ENCODE measurements around the gene NEGR1.

Gene NEGR1

GRCh38 chr1:71618191-71618590, 664.1 kb downstream of the NEGR1 start:
- DNase-seq = no peak

- no peak for DNase-seq
Measured at GRCh38 chr1:71610476-71610875, 671.9 kb downstream of the NEGR1 start.

GRCh38 chr1:71603044-71603776, 679.1 kb downstream of the NEGR1 start:
- DNase-seq = no peak

- DNase-seq = no peak
Measured at GRCh38 chr1:71600023-71600422, 682.3 kb downstream of the NEGR1 start.

GRCh38 chr1:71599306-71599705, 683.0 kb downstream of the NEGR1 start:
- no peak for DNase-seq

- DNase-seq = no peak
Measured at GRCh38 chr1:71593523-71593922, 688.8 kb downstream of the NEGR1 start.

GRCh38 chr1:71592646-71593274, 689.6 kb downstream of the NEGR1 start:
- no peak for DNase-seq

- no peak for DNase-seq
Measured at GRCh38 chr1:71589005-71589404, 693.3 kb downstream of the NEGR1 start.

GRCh38 chr1:71587961-71588360, 694.4 kb downstream of the NEGR1 start:
- DNase-seq = no peak

- no peak for DNase-seq
Measured at GRCh38 chr1:71586030-71586429, 696.3 kb downstream of the NEGR1 start.

- no peak for DNase-seq
Measured at GRCh38 chr1:71583756-71584155, 698.6 kb downstream of the NEGR1 start.

- no peak for DNase-seq
Measured at GRCh38 chr1:71582673-71583072, 699.7 kb downstream of the NEGR1 start.

GRCh38 chr1:71577451-71578131, 704.7 kb downstream of the NEGR1 start:
- DNase-seq = no peak

GRCh38 chr1:71572038-71572437, 710.3 kb downstream of the NEGR1 start:
- DNase-seq = no peak

- DNase-seq = no peak
Measured at GRCh38 chr1:71566413-71566812, 715.9 kb downstream of the NEGR1 start.

GRCh38 chr1:71565831-71566230, 716.5 kb downstream of the NEGR1 start:
- DNase-seq = no peak

GRCh38 chr1:71565262-71565661, 717.1 kb downstream of the NEGR1 start:
- no peak for DNase-seq

- no peak for DNase-seq
Measured at GRCh38 chr1:71562298-71562697, 720.0 kb downstream of the NEGR1 start.

- no peak for DNase-seq
Measured at GRCh38 chr1:71561729-71562128, 720.6 kb downstream of the NEGR1 start.

GRCh38 chr1:71561206-71561605, 721.1 kb downstream of the NEGR1 start:
- no peak for DNase-seq

GRCh38 chr1:71559880-71560279, 722.5 kb downstream of the NEGR1 start:
- no peak for DNase-seq

- DNase-seq = no peak
Measured at GRCh38 chr1:71557138-71557537, 725.2 kb downstream of the NEGR1 start.

GRCh38 chr1:71548398-71548890, 733.9 kb downstream of the NEGR1 start:
- DNase-seq = no peak

- DNase-seq = no peak
Measured at GRCh38 chr1:71542155-71542554, 740.2 kb downstream of the NEGR1 start.

Data from activated T-cell treated with anti-CD3 and anti-CD28 coated beads, Interleukin-2, amount 50 U/mL, for 48 hours (primary cell).